Neural progenitor cell (in vitro differentiated cells): ENCODE data around the gene DHX34. TPM values are rescaled to one million over a fixed set of nuclear protein-coding genes. Genes with fewer than 3 reads are reported as not detected.
A peak's percentile ranks its signal among the peaks of the same experiment; 100 is the strongest.

Experiments
- DNase-seq: peaks from one replicate; pipeline ENCODE4 v3.0.0-alpha.2; 2016; ENCODE audit warnings: low spot score
- H2AFZ ChIP-seq: fragments of 200-600 bp; sonication (generic); replicated peaks from 2 replicates; pipeline ENCODE4 v1.6.1; 2016; ENCODE audit warnings: antibody characterized with exemption
- H3F3A ChIP-seq: fragments of 200-600 bp; sonication (generic); 2 replicates; pipeline ENCODE4 v1.6.1; 2016; ENCODE audit warnings: antibody characterized with exemption, low read depth
- H3K27ac ChIP-seq: fragments of 200-600 bp; sonication (generic); 2 replicates; pipeline ENCODE4 v1.5.1; 2016; ENCODE audit warnings: mild to moderate bottlenecking
- H3K27me3 ChIP-seq: fragments of 200-600 bp; sonication (generic); 2 replicates; pipeline ENCODE4 v1.6.1; 2016; ENCODE audit warnings: mild to moderate bottlenecking, moderate library complexity
- H3K36me3 ChIP-seq: fragments of 200-600 bp; sonication (generic); 2 replicates; pipeline ENCODE4 v1.5.1; 2016
- H3K4me1 ChIP-seq: fragments of 200-600 bp; sonication (generic); 2 replicates; pipeline ENCODE4 v1.6.1; 2016; ENCODE audit warnings: mixed run types
- H3K4me2 ChIP-seq: fragments of 200-600 bp; sonication (generic); 2 replicates; pipeline ENCODE4 v1.6.1; 2016
- H3K4me3 ChIP-seq: fragments of 200-600 bp; sonication (generic); 2 replicates; pipeline ENCODE4 v1.5.1; 2016
- H3K79me2 ChIP-seq: fragments of 200-600 bp; sonication (generic); 2 replicates; pipeline ENCODE4 v1.6.1; 2016; ENCODE audit warnings: low read depth
- H3K9ac ChIP-seq: fragments of 200-600 bp; sonication (generic); 2 replicates; pipeline ENCODE4 v1.6.1; 2016
- H3K9me3 ChIP-seq: fragments of 200-600 bp; sonication (generic); 2 replicates; pipeline ENCODE4 v1.5.1; 2016; ENCODE audit warnings: low read depth
- H4K20me1 ChIP-seq: fragments of 200-600 bp; sonication (generic); 2 replicates; pipeline ENCODE4 v1.6.1; 2016; ENCODE audit warnings: low read depth
- H3K27ac Mint-ChIP-seq: 3 replicates; pipeline ENCODE4 v1.8.0; 2021; ENCODE audit warnings: mixed read lengths
- H3K27me3 Mint-ChIP-seq: 2 replicates; pipeline ENCODE4 v1.8.0; 2022; ENCODE audit warnings: low read depth, mild to moderate bottlenecking, inconsistent platforms, moderate library complexity, mixed read lengths; ENCODE audit not compliant: insufficient read depth
- H3K36me3 Mint-ChIP-seq: 3 replicates; pipeline ENCODE4 v1.8.0; 2021; ENCODE audit warnings: mixed read lengths
- H3K4me1 Mint-ChIP-seq: 3 replicates; pipeline ENCODE4 v1.8.0; 2021; ENCODE audit warnings: mixed read lengths
- H3K4me3 Mint-ChIP-seq: 3 replicates; pipeline ENCODE4 v1.8.0; 2021; ENCODE audit warnings: mild to moderate bottlenecking, moderate library complexity, mixed read lengths
- H3K9me3 Mint-ChIP-seq: 3 replicates; pipeline ENCODE4 v1.8.0; 2020; ENCODE audit warnings: mixed read lengths
- EZH2 ChIP-seq: fragments of 200-600 bp; sonication (generic); IDR thresholded peaks from 2 replicates; pipeline ENCODE4 v1.6.1; 2017; ENCODE audit warnings: antibody characterized with exemption, mild to moderate bottlenecking, moderate library complexity
- EZH2phosphoT487 ChIP-seq: fragments of 200-600 bp; sonication (generic); IDR thresholded peaks from 2 replicates; pipeline ENCODE4 v1.6.1; 2017; ENCODE audit warnings: antibody characterized with exemption
- total RNA-seq: library from RNA; depleted of rRNA; stranded (reverse); fragments of >200 nt; gene quantifications from 2 replicates; pipeline ENCODE4 v1.2.3, GENCODE V29; 2015; ENCODE audit warnings: low replicate concordance
- TF ChIP-seq, protein P1 (sequence below): fragments of 200-600 bp; sonication (generic); IDR thresholded peaks from 2 replicates; pipeline ENCODE4 v1.5.1; 2017; ENCODE audit warnings: antibody characterized with exemption, mild to moderate bottlenecking

Gene DHX34
- total RNA-seq, 1 donor from 2014 or later, result 12.3 TPM

DNA sequence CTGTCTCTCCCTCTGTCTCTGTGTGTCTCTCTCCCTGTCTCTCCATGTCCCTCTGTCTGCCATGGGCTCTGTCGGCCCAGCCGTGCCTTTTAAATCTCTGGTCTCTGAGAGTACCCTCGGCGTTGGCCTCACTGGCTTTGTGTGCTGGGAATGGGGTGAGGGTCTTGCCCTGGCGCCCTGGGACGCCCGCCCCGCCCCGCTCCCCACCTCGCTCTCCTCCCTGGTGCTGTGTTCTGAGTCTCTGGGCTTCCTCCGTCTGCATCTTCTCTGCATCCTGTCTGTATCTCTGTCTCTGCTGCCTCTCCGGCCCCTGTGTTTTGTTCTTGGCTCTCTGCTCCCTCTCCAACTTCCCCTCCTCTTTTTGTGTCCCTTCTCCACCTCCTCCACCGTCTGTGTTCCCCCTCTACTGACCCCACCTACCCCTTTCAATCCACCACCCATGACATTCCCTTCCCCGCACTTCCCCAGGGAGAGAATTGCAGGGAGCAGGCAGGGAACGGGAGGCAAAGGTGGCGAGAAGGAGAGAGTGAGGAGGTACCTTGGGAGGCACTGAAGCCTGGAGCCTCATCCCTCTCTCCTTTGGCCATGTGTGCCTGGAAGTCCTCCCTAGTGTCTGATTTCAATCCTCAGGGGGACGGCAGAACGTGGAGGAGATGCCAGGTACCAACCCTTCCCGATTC, 74.2 kb downstream of the DHX34 start:
- peaks cover 20% of the 10 kb centered on the region for H3K27me3 Mint-ChIP-seq
- H3K4me2 ChIP-seq, result peak overlapping the region; percentile 33

DNA sequence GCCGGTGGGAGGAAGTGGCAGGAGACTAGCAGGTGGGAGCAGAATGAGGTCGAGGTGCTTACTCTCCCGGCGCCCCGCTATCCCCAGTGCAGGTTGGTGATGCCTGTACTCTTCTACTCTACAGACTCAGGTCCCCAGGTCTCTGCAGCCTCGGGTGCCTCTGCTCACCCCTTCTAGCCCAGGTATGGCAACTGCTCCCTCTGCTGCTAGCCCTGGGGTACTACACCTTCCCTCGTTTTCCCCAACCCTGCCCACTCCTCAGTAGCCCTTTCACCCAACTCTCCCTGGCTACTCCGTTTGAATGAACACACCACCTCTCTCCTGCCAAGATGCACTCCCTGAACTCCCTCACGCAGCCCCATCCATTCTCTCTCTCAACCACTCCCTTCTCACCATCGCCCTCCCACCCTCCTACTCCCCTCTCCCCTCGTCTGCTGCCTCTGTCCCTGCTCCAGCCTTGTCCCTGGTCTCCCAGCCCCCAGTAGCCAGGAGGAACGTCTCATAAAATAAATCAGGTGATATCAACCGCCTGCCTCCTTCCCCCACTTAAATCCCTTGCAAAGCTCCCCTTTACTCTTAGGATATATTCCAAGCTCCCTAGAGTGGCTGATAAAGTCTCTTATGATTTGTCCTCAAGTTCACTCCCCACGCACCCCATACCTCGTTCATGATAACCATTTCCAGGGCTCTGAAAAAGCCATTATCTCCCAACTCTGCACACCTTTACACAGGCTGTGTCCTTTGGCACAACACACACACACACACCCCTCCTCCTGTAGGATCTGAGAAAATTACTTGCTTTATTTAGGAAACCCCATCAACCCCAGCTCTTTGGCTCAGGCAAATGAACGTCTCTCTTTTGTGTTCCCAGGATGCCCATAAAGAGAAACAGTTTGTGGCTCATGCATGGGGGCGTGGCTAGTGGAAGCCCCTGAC, 78.4 kb downstream of the DHX34 start:
- H3K27me3 Mint-ChIP-seq, result peaks cover 25% of the 10 kb centered on the region
- peak overlapping the region; percentile 25 for H3K27ac Mint-ChIP-seq
- DNase-seq, result peak; percentile 87
- Histone ChIP-seq H3K79me2 (no peaks in the 10 kb centered on the region), H3F3A (peaks cover 45% of the 10 kb centered on the region), H2AFZ (no peak overlapping the region), H3K4me1 (peaks cover 22% of the 10 kb centered on the region), H3K4me2 (peak overlapping the region; percentile 84), H3K27ac (peak overlapping the region; percentile 60), H3K27me3 (peaks cover 42% of the 10 kb centered on the region), H3K36me3 (no peaks in the 10 kb centered on the region), H3K4me3 (peak overlapping the region; percentile 42), H3K9ac (no peak overlapping the region), H4K20me1 (no peaks in the 10 kb centered on the region), H3K9me3 (no peaks in the 10 kb centered on the region)
- peaks cover 24% of the 10 kb centered on the region for H3K4me1 Mint-ChIP-seq
- no peaks in the 10 kb centered on the region for H3K9me3 Mint-ChIP-seq
- H3K4me3 Mint-ChIP-seq, result no peak overlapping the region
- TF ChIP-seq EZH2phosphoT487, result no peak
- TF ChIP-seq, protein P1, sequence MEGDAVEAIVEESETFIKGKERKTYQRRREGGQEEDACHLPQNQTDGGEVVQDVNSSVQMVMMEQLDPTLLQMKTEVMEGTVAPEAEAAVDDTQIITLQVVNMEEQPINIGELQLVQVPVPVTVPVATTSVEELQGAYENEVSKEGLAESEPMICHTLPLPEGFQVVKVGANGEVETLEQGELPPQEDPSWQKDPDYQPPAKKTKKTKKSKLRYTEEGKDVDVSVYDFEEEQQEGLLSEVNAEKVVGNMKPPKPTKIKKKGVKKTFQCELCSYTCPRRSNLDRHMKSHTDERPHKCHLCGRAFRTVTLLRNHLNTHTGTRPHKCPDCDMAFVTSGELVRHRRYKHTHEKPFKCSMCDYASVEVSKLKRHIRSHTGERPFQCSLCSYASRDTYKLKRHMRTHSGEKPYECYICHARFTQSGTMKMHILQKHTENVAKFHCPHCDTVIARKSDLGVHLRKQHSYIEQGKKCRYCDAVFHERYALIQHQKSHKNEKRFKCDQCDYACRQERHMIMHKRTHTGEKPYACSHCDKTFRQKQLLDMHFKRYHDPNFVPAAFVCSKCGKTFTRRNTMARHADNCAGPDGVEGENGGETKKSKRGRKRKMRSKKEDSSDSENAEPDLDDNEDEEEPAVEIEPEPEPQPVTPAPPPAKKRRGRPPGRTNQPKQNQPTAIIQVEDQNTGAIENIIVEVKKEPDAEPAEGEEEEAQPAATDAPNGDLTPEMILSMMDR, result peak; percentile 81
- H3K36me3 Mint-ChIP-seq, result no peaks in the 10 kb centered on the region

More for the DNA sequence above, 74.2 kb downstream of the DHX34 start:
- Histone ChIP-seq H3K9ac (no peak overlapping the region), H3K27ac (no peak overlapping the region), H3F3A (peaks cover 41% of the 10 kb centered on the region), H3K4me1 (peaks cover 41% of the 10 kb centered on the region), H3K36me3 (no peaks in the 10 kb centered on the region), H2AFZ (no peak overlapping the region), H3K4me3 (no peak overlapping the region), H3K9me3 (no peaks in the 10 kb centered on the region), H4K20me1 (peaks cover under 1% of the 10 kb centered on the region), H3K79me2 (no peaks in the 10 kb centered on the region), H3K27me3 (peaks cover 51% of the 10 kb centered on the region)
- Mint-ChIP-seq H3K27ac (no peak overlapping the region), H3K4me1 (peaks cover 43% of the 10 kb centered on the region), H3K4me3 (peak overlapping the region; percentile 78), H3K9me3 (no peaks in the 10 kb centered on the region), H3K36me3 (no peaks in the 10 kb centered on the region)
- DNase-seq, result no peak
- TF ChIP-seq, protein P1, result no peak
- no peak for TF ChIP-seq EZH2
- TF ChIP-seq EZH2phosphoT487, result no peak

DNA sequence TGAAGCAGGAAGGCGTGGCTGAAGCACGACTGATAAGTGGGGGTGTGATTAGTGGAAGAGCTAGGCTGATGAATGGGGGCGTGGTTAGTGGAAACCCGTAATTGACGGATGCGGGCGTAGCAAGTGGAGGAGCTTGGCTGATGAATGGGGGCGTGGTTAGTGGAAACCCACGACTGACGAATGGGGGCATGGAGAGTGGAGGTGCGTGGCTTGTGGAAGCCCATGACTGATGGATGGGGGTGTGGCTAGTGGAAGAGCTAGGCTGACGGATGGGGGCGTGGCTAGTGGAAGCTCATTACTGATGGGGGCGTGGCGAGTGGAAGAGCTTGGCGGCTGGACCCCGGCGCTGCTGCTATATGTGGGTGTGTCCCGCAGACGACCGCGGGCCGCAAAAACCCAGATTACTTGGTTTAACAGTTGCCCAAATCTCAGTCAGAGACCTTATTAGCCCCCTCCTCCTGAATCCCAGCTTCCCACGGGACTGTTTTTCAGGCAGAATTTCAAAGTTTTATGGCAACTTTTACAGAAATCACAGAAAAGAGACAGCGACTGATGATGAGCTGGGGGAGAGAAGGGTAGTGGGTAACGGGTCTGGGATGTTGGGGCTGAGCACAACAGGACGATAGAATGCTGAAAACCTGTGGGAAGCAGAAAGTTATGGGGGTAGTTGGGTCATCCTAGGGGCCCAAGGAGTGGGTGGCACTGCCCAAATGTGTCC, 79.2 kb downstream of the DHX34 start:
- TF ChIP-seq EZH2phosphoT487 (no peak), EZH2 (no peak)
- TF ChIP-seq, protein P1, result no peak
- no peak overlapping the region for H3K9ac ChIP-seq
- H3K4me1 ChIP-seq, result peaks cover 14% of the 10 kb centered on the region
- no peak overlapping the region for H2AFZ ChIP-seq
- Mint-ChIP-seq H3K4me3 (no peak overlapping the region), H3K36me3 (no peaks in the 10 kb centered on the region), H3K27ac (no peak overlapping the region), H3K9me3 (no peaks in the 10 kb centered on the region), H3K4me1 (peaks cover 16% of the 10 kb centered on the region), H3K27me3 (peaks cover 28% of the 10 kb centered on the region)
- no peaks in the 10 kb centered on the region for H3K79me2 ChIP-seq
- DNase-seq, result peak; percentile 100
- no peaks in the 10 kb centered on the region for H3K36me3 ChIP-seq
- H3K4me3 ChIP-seq, result peak overlapping the region; percentile 42
- no peaks in the 10 kb centered on the region for H4K20me1 ChIP-seq
- H3K27me3 ChIP-seq, result peaks cover 34% of the 10 kb centered on the region
- H3F3A ChIP-seq, result peaks cover 38% of the 10 kb centered on the region
- H3K9me3 ChIP-seq, result no peaks in the 10 kb centered on the region
- no peak overlapping the region for H3K27ac ChIP-seq
- H3K4me2 ChIP-seq, result peak overlapping the region; percentile 84
